Measurements from ENCODE around the gene PRR16. TPM values are rescaled to one million over a fixed set of nuclear protein-coding genes. Genes with fewer than 3 reads are reported as not detected.

The PRR16 gene
- total RNA-seq, 2 experiments from 2014 or later: not detected

DNA sequence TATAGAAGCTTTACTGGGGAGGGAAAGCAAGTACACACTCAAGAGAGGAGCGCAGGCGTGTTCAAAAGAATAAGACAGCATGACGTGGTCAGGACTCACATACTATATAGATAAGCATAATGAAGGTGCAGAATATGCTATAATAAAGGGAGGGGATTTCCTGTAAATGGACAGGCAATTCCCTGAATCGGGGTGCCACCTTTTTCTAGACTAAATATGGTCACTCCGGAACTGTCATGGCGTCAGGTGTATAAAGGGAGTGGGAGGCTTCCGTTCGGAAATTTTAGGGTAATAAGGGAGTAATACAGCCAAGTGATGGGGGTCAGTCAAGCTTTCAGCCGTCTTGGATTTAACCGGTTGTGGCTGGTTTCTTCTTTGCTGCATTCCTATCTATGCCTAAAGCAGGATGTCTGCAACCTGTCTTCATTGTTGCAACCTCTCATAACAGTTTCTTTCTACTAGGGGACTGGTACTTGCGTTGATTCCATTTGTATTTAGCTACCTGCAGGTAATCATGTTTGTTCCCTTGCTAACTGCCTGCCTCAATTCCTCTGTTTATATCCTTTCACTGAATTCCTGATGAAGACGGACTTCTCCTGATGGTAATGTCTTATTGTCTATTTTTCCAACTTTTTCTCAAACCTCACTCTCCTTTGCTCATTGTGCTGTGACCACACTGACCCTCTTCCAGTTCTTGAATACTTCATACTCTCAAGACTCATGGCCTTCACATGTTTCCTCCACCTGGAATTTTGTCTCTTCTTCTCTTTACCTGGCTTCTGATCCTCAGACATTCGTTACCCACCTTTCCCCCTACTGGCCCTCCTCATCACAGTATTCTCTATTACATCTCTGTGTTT lies 48.9 kb downstream of the PRR16 start:
- Mint-ChIP-seq H3K4me1 (no peaks in the 10 kb centered on the region), H3K27ac (no peak overlapping the region), H3K9me3 (peaks cover 3% of the 10 kb centered on the region), H3K4me3 (no peak overlapping the region), H3K27me3 (no peaks in the 10 kb centered on the region), H3K36me3 (ENCODE audit: low read depth) (no peaks in the 10 kb centered on the region)
- no peak for DNase-seq
- ChIA-PET POLR2A (no interaction called here), CTCF (no interaction called here)

DNA sequence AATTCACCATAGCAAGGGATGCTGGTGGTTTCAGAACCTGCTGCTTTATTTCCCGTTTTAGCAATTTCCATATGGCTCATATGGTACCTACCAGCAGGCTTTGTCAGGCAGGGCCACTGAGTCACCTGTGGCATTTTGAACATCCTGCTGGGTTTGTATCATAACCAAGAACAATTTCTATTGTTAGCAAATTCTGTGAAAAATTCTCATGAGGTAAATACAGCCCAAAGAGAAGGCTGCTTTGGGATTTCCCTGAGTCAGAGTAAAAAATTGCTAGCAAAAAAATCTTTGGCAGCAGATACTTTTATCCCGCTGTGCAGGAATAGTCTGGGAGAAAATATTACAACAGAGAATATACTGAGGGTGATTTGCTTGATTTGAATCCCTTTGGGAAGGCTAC lies 52.7 kb downstream of the PRR16 start:
- Mint-ChIP-seq H3K36me3 (ENCODE audit: low read depth) (no peaks in the 10 kb centered on the region), H3K27ac (no peak overlapping the region)
- CTCF ChIA-PET: no interaction called here

DNA sequence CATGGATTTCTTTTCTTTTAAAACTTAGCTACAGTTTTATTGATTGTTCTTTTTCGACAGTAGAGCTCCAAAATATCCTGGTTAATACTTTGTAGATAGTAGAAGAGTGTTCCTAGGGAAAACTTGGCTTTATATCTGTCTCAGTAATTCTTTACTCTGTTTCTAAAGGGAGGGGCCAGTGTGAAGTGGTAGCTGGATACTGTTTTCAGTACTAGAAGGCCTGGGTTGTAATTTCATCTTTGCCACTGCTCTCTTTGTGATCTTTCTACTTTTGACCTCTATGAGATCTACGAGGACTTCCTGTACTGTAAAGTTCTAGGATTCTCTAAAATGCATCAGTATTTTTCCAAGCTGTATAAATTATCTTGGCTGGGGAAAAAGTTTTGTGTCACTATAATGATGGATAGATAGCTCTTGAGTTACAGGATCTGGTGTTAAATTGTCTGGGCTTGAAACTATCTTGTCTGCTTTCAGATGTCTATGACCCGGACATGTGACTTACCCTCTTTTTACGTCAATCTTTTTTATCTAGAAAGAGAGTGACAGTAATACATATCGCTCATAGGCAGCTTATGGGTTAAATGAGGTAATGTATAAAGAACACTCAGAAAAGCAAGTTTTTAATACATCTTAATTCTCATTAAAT lies 53.6 kb downstream of the PRR16 start:
- no peak for DNase-seq
- Mint-ChIP-seq H3K27me3 (no peaks in the 10 kb centered on the region), H3K36me3 (ENCODE audit: low read depth) (no peaks in the 10 kb centered on the region), H3K27ac (no peak overlapping the region), H3K4me3 (no peak overlapping the region), H3K4me1 (no peaks in the 10 kb centered on the region), H3K9me3 (peaks cover 3% of the 10 kb centered on the region)
- POLR2A ChIA-PET: no interaction called here
- CTCF ChIA-PET: no interaction called here

More for the DNA sequence above, 52.7 kb downstream of the PRR16 start:
- H3K4me3 Mint-ChIP-seq: no peak overlapping the region
- no peak for DNase-seq
- no peaks in the 10 kb centered on the region for H3K27me3 Mint-ChIP-seq
- H3K4me1 Mint-ChIP-seq: no peaks in the 10 kb centered on the region
- peaks cover 3% of the 10 kb centered on the region for H3K9me3 Mint-ChIP-seq
- POLR2A ChIA-PET: no interaction called here

DNA sequence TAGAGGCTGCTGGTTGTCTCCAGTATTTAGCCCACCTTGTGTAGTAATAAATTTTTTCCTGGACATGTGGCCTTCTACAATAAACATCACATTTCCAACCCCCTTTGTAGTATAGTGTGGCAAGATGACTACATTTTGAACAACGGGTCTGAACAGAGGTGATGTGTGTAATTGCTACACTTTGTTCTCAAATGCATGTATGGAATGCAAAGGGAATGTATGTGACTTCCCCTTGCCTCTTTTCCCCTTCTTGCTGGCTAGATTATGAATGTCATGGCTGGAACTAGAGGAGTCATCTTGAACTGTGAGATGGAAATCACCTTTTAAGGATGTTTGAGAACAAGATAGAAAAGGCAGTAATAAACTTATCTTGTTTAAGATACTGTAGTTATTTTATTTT lies 54.5 kb downstream of the PRR16 start:
- ChIA-PET CTCF (no interaction called here), POLR2A (no interaction called here)
- Mint-ChIP-seq H3K4me3 (no peak overlapping the region), H3K4me1 (no peaks in the 10 kb centered on the region), H3K27ac (no peak overlapping the region), H3K36me3 (ENCODE audit: low read depth) (no peaks in the 10 kb centered on the region), H3K9me3 (no peaks in the 10 kb centered on the region), H3K27me3 (no peaks in the 10 kb centered on the region)
- no peak for DNase-seq

DNA sequence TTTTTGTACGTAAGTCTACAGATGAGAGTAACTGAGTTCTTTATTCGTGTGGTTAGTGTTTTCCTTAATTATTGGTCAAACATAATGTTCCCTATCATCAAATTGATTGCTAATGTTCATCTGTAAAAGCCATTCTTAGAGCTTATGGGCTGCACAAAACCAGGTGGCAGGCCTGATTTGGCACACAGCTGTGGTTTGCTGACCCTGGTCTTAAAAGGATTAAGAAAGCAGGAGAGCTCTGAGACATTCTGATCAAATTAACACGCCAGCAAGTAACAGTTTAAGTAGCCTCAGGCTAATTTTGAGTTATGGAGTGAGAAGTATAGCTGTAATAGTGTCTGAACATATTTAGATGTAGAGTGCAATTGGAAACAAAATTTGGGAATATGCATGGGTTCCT lies 63.2 kb downstream of the PRR16 start:
- H3K27me3 Mint-ChIP-seq: no peaks in the 10 kb centered on the region
- no peak overlapping the region for H3K27ac Mint-ChIP-seq
- no peak for DNase-seq
- H3K4me1 Mint-ChIP-seq: no peaks in the 10 kb centered on the region
- H3K9me3 Mint-ChIP-seq: no peaks in the 10 kb centered on the region
- CTCF ChIA-PET: interaction anchor here (0.6 kb wide), 1 partner anchor 500 kb away, joined by 3 read pairs; no protein-coding TSS in a partner anchor
- POLR2A ChIA-PET: no interaction called here
- H3K36me3 Mint-ChIP-seq (ENCODE audit: low read depth): no peaks in the 10 kb centered on the region
- H3K4me3 Mint-ChIP-seq: no peak overlapping the region

DNA sequence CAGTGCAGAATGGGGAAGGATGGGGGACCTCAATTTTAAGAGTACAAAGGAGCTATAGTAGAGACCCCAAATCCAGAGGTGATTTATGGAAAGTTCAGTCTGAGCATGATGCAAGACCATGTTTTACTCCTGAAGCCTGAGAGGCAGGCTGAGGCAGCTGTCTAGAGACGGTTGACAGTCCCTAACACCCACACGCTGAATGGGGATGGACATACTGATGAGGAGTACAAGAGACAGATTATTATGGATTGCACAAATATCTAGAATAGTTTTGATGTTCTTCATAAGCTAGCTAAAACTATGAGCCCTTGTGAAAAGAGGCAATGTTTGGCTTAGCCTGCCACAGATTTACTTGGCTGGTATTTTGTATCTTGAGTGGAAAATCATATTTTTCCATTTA lies 64.5 kb downstream of the PRR16 start:
- no peaks in the 10 kb centered on the region for H3K9me3 Mint-ChIP-seq

DNA sequence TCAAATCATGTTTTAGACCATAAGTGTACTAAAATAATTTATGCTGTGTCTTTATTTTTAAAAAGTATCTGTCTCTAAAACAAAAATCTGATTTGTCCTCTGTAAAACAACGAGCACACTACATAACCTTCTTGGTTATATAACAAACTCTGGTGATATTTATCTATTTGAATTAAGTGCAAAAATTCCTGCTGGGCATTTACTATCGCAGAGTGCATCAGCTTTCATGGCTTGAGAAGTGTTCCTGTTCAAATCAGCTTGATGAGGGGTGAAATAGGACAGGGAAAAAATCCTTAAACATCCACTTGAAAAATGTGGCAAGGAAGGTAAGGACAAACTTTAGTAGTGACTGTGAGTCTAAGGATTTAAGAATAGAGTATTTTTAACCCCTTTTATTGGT lies 65.3 kb downstream of the PRR16 start:
- no peak overlapping the region for H3K4me3 Mint-ChIP-seq
- no peak overlapping the region for H3K27ac Mint-ChIP-seq

More for the DNA sequence above, 64.5 kb downstream of the PRR16 start:
- POLR2A ChIA-PET: no interaction called here
- CTCF ChIA-PET: no interaction called here
- Mint-ChIP-seq H3K27me3 (no peaks in the 10 kb centered on the region), H3K36me3 (ENCODE audit: low read depth) (no peaks in the 10 kb centered on the region), H3K4me3 (no peak overlapping the region), H3K27ac (no peak overlapping the region), H3K4me1 (no peaks in the 10 kb centered on the region)
- no peak for DNase-seq

DNA sequence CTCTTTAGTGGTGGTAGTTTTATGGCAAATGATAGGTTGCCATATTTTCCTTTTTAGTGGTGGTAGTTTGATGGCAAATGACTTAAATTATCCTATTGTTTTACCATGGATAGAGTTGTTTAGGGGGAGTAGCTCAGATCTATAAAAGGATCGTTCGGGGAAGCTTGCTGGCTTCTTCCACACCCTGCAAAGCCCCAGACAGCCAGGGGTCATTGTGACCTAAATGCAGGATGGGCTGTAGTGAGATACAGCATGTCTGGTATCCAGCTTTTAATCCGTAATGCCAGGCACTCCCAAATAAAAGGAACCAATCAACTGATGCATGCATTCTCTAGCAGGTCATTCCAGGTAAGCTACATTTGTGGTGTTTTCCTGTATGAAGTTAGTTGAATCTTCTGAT lies 67.1 kb downstream of the PRR16 start:
- ChIA-PET CTCF (no interaction called here), POLR2A (no interaction called here)
- no peaks in the 10 kb centered on the region for H3K9me3 Mint-ChIP-seq
- H3K4me1 Mint-ChIP-seq: no peaks in the 10 kb centered on the region
- no peak overlapping the region for H3K27ac Mint-ChIP-seq
- no peaks in the 10 kb centered on the region for H3K27me3 Mint-ChIP-seq
- no peaks in the 10 kb centered on the region for H3K36me3 Mint-ChIP-seq (ENCODE audit: low read depth)
- DNase-seq: no peak
- H3K4me3 Mint-ChIP-seq: no peak overlapping the region

More for the DNA sequence above, 65.3 kb downstream of the PRR16 start:
- POLR2A ChIA-PET: no interaction called here
- CTCF ChIA-PET: no interaction called here
- no peaks in the 10 kb centered on the region for H3K9me3 Mint-ChIP-seq
- H3K27me3 Mint-ChIP-seq: no peaks in the 10 kb centered on the region
- H3K36me3 Mint-ChIP-seq (ENCODE audit: low read depth): no peaks in the 10 kb centered on the region
- no peak for DNase-seq
- H3K4me1 Mint-ChIP-seq: no peaks in the 10 kb centered on the region

DNA sequence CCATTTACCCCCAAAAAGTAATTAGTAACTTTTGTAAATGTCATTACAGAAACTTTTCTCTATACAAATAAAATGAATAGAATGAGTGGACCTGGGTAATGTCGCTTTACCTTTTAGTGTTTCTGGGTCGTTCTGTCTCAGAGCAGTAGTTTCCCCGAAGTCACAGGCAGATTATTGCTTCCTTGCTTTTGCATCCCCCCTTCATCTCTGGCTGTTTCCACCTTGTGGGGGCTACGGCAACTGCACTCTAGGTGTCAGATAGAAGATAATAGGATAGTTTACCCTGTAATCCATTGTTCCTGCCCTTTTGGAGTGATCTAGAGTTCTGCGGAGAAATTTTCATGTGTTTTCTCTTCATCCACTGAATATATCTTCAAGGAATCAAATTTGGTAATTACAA lies 68.7 kb downstream of the PRR16 start:
- no peaks in the 10 kb centered on the region for H3K4me1 Mint-ChIP-seq
- no peaks in the 10 kb centered on the region for H3K36me3 Mint-ChIP-seq (ENCODE audit: low read depth)
- no peak overlapping the region for H3K4me3 Mint-ChIP-seq
- CTCF ChIA-PET: no interaction called here
- no peak for DNase-seq
- H3K27ac Mint-ChIP-seq: no peak overlapping the region
- POLR2A ChIA-PET: no interaction called here
- no peaks in the 10 kb centered on the region for H3K9me3 Mint-ChIP-seq
- no peaks in the 10 kb centered on the region for H3K27me3 Mint-ChIP-seq

DNA sequence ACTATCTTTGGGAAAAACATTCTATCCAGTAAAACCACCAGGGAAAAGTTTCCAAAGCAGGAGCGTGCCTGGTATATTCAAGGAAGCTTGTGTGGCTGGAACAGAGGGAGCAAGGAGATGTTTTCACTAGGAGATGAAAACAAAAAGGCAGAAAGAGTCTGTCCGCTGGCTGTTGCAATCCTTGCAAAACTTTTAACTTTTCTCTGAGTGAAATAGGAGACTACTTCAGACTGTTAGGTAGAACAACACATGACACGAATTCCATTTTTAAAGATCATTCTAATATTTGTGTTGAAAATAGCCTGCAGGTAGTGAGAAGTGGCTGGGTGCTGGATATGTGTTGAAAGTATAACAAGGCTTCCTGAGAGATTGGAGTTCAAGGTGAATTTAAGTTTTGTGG lies 69.5 kb downstream of the PRR16 start:
- H3K4me1 Mint-ChIP-seq: no peaks in the 10 kb centered on the region
- H3K4me3 Mint-ChIP-seq: no peak overlapping the region
- H3K9me3 Mint-ChIP-seq: no peaks in the 10 kb centered on the region
- CTCF ChIA-PET: no interaction called here
- H3K36me3 Mint-ChIP-seq (ENCODE audit: low read depth): no peaks in the 10 kb centered on the region
- POLR2A ChIA-PET: no interaction called here
- no peak for DNase-seq
- no peak overlapping the region for H3K27ac Mint-ChIP-seq
- no peaks in the 10 kb centered on the region for H3K27me3 Mint-ChIP-seq

DNA sequence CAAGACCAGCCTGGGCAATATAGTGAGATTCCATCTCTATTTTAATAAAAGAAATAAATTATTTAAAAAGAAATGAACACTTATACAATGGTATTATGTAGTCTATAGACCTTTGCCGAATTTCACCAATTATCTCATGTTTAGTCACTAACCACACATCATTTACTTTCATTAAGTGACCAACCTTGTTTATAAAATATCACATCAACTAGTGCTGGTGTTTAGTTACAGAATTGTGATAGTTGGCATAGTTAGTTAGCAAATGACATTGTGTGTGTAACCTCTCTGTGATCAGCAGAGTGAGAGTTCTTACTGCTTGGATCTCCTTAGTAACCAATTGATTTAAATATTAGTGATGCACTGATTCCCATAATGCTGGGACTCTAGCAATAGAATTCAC lies 71.8 kb downstream of the PRR16 start:
- H3K27me3 Mint-ChIP-seq: no peaks in the 10 kb centered on the region
- no peaks in the 10 kb centered on the region for H3K9me3 Mint-ChIP-seq
- ChIA-PET POLR2A (no interaction called here), CTCF (no interaction called here)
- H3K4me3 Mint-ChIP-seq: no peak overlapping the region
- no peak for DNase-seq
- no peak overlapping the region for H3K27ac Mint-ChIP-seq
- H3K36me3 Mint-ChIP-seq (ENCODE audit: low read depth): no peaks in the 10 kb centered on the region
- H3K4me1 Mint-ChIP-seq: no peaks in the 10 kb centered on the region

DNA sequence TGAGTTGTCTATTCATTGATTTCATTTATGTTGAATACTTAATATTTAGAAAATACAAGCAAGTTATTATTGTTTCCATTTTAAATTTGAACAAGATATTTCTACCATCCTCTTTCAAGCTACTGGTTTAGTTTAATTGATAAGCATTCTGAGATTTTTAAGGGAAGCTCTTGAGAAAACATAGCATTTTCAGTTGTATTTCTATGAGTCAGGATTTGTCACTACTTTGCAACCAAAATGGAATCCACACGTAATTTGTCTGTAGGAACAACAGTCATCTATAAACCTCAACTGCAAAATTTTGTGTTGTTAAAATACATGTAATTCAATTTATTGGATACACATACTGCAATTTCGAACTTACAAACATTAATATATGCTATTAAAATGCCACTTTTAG lies 74.0 kb downstream of the PRR16 start:
- no peak overlapping the region for H3K27ac Mint-ChIP-seq
- ChIA-PET CTCF (no interaction called here), POLR2A (no interaction called here)
- no peaks in the 10 kb centered on the region for H3K4me1 Mint-ChIP-seq
- no peaks in the 10 kb centered on the region for H3K9me3 Mint-ChIP-seq
- H3K4me3 Mint-ChIP-seq: no peak overlapping the region
- no peak for DNase-seq
- no peaks in the 10 kb centered on the region for H3K36me3 Mint-ChIP-seq (ENCODE audit: low read depth)
- no peaks in the 10 kb centered on the region for H3K27me3 Mint-ChIP-seq

DNA sequence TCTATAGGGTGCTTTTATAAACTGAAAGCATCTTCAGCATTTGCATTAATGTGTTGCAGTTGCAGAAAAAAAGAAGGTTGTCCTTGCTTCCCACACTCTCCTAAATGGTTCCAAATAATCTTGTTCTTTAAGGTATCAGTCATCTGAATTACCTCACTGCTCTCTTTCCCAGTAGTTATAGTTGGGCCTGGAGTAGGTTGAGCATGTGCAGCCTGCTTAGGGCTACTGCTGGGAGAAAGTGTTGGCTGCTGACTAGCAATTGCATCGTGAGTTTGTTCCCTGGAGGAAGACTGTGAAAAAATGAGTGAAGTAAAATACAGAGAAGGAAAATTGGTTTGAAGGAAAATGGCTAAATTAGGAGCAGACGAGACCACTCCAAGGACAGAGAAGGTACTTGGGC lies 74.5 kb downstream of the PRR16 start:
- Mint-ChIP-seq H3K9me3 (no peaks in the 10 kb centered on the region), H3K36me3 (ENCODE audit: low read depth) (no peaks in the 10 kb centered on the region), H3K27me3 (no peaks in the 10 kb centered on the region), H3K4me1 (no peaks in the 10 kb centered on the region), H3K4me3 (no peak overlapping the region), H3K27ac (no peak overlapping the region)
- ChIA-PET POLR2A (no interaction called here), CTCF (no interaction called here)
- DNase-seq: no peak

DNA sequence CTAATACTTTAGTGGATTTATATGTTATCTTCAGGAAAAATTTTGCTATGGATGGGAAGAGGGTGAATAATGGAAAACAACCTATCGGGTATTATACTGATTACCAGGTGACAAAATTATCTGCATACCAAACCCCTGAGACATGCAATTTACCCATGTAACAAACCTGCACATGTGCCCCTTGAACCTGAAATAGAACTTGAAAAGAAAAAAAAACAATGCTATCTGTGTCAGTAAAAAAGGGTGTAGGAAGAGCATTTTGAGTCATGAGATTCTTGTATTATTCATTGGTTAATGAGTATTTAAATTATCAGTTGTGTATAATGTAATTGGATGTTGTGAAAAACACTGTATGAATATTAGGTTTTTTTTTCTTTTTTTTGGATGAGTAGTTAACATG lies 75.4 kb downstream of the PRR16 start:
- Mint-ChIP-seq H3K4me3 (no peak overlapping the region), H3K4me1 (no peaks in the 10 kb centered on the region), H3K9me3 (no peaks in the 10 kb centered on the region), H3K36me3 (ENCODE audit: low read depth) (no peaks in the 10 kb centered on the region), H3K27me3 (no peaks in the 10 kb centered on the region), H3K27ac (no peak overlapping the region)
- POLR2A ChIA-PET: no interaction called here
- DNase-seq: no peak
- CTCF ChIA-PET: no interaction called here
